CD4-positive, alpha-beta T cell treated with Interleukin-1 beta for 1 hour (primary cell): ENCODE measurements around the gene GCNT3.

Source experiments
- DNase-seq, 2 donors: peaks; one replicate each; pipeline ENCODE4 v3.0.0-alpha.2; 2020 to 2022

Gene GCNT3, protein sequence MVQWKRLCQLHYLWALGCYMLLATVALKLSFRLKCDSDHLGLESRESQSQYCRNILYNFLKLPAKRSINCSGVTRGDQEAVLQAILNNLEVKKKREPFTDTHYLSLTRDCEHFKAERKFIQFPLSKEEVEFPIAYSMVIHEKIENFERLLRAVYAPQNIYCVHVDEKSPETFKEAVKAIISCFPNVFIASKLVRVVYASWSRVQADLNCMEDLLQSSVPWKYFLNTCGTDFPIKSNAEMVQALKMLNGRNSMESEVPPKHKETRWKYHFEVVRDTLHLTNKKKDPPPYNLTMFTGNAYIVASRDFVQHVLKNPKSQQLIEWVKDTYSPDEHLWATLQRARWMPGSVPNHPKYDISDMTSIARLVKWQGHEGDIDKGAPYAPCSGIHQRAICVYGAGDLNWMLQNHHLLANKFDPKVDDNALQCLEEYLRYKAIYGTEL

DNA sequence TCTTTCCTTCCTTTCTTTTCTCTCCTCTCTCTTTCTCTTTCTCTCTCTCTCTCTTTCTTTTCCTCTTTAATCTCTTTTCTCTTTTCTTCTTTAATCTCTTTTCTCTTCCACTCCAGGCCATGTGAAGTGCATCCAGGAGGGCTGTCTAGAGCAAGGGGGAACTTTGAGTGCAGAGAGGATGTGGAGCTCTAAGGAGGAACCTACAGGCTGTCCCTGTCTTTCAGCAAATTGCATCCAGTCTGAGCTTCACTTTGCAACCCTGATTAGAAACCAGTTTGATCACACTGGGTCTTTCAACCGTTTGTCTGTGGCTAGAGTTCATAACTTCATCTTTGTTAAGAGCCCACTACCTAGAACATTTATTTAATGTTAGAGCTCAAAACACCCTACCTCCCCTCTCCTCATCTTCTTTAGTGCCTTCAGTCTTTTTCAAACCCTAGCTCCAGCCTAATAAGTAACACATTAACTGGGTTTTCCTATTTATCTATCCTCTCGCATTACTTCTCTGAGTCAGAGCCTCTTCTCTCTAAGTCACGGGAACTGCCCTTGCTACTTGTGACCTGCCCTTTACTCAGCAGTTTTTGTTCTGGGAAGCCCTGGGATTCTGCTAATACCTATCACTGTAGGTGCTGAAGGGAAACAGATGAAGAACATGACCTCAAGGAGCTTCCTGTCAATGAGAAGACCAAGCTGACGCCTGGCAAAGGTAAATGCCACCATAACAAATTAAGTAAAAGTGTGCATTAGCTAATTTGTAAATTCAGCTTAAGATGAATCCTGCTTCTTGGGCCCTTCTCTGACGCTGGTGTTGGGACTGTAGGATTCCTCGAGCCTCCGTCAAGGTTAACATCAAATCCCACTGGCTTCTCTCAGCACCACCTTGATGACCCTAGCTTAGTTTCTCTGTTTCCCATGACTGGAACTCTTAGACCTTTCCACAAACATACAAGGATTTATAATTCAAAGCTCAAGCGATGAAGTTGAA is at the start of gene GCNT3:
GCNT3 (plus strand) TSS at position 508 of the 985 bp plus-strand sequence. CDS start 6,456 bp downstream, outside the sequence.
- no peak for DNase-seq

DNA sequence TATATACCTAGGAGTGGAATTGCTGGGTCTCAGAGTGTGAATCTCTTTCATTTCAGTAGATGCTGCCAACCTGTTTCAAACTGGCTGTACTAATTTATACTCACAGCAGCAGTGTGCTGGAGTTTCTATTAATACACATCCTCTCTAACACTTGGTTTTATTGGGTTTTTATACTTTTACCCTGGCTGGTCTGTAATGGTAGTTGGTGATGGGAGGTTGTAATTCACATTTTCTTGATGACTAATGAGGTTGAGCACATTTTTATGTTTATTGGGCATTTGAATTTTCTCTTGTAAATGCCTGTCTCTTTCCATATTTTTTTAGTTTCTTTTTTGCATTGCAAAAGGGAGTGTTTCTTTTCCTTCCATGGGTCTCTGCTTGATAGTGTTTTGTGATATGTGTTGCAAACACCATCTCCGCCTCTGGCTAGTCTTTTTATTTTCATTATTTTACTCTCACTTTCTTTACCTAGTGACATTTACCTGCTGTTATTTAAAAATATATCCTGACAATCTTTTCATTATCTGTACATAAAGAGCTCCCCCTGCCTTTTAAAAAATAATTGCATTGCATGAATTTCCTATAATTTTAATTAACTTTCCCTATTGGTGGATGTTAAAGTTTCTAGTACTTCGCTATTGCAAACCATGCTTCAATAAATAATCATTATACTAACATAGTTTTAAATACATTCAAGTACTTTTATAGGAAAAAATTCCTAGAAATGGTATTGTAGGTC is 49.0 kb upstream of the GCNT3 start:
- DNase-seq: no peak

DNA sequence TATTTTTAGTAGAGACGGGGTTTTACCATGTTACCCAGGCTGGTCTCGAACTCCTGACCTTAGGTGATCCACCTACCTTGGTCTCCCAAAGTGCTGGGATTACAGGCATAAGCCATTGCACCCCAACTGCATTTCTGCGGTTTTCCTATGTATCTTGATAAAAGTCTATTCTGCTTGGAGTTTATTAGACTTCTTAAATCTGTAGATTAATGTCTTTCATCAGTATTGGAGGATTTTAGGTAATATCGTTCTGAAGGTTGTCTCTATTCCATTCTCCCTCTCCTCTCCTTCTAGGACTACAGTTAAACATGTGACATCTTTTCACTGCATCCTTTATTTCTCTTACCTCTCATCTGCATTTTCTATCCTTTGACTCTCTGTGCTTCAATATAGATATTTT is 46.3 kb upstream of the GCNT3 start:
- DNase-seq: no peak

DNA sequence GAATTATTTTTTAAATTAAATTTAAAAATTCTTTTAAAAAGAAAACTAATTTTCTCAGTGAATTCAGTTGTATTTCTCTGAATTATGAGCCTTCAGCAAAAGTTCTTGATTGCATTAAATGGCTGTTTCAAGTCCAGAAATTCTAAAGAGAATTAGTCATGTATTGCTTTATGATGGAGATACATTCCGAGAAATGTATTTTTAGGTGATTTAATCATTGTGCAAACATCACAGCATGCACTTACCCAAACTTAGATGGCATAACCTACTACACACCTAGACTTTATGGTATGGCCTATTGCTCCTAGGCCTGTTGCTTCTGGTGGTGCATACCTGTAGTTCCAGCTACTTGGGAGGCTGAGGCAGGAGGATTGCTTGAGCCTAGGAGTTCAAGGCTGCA is 44.3 kb upstream of the GCNT3 start:
- no peak for DNase-seq

DNA sequence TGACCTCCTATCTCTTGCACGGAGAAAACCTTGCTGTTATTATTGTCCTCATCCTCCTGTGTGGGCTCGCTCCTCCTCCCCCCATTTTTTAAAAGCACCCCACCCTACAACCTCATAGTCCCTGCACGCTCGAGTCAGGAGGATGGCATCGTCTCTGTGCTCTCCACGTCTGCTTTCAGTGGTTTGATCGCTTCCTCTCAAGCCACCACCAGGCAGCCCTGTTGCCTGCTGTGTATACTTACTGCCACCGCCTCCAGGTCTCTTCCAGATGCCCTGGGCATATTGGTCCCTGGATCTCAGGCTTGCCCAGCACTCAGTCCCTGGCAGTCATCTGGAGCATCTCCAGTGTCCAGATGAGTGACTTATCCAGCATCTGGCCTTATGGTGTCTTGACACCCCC is 42.1 kb upstream of the GCNT3 start:
- no peak for DNase-seq

DNA sequence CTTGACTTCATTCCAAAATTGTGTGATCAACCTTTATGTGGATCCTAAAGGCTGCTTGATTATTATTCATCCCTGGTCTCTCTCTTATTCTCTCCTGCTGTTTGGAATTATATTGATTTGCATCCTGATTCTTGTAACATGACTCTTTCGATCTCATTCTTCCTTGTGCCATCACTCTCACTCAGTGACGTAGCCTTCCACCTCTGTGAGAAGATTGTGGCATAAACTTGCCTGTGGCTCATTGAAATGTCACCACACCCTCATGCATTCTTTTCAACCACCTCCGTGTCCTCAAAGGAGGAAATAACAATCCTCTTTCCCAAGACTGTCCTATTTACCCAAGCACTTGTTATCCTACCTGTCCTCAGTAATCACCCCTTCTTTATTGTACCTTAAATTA is 41.3 kb upstream of the GCNT3 start:
- DNase-seq: no peak

DNA sequence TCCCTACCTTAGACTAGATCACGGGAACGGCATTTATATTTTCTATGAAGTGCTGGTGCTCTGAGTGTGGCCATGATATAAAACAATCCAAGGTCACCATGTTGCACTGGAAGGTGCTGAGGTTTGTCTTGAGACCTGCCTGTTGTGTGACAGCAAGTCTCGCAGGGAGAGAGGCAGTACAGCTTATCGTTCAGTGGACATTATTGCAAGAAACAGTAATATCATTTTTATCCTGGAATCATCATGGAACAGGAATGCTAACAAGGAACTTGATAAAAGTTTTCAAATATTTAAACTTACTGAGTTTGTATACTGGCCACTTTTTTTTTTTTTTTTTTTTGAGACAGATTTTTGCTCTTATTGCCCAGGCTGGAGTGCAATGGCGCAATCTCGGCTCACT is 40.0 kb upstream of the GCNT3 start:
- no peak for DNase-seq

DNA sequence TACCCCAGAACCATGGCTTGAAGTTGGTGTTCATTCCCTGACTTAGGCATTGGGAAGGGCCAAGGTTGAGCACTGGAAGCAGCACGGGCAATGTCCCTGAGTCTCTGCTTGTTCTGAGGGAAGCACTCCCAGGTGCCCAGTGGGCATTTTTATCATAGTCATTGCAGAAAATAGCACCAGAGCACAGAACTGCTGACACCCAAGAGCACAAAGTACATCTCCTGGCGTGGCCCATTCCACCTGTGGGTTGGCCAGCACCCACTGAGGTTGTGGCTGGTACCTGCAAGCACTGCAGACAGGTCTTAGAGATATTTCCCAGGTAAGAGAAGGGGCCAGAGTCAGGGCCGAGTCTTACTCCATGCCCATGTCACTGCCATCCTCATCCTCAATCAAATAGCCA is 28.5 kb upstream of the GCNT3 start:
- DNase-seq: no peak

DNA sequence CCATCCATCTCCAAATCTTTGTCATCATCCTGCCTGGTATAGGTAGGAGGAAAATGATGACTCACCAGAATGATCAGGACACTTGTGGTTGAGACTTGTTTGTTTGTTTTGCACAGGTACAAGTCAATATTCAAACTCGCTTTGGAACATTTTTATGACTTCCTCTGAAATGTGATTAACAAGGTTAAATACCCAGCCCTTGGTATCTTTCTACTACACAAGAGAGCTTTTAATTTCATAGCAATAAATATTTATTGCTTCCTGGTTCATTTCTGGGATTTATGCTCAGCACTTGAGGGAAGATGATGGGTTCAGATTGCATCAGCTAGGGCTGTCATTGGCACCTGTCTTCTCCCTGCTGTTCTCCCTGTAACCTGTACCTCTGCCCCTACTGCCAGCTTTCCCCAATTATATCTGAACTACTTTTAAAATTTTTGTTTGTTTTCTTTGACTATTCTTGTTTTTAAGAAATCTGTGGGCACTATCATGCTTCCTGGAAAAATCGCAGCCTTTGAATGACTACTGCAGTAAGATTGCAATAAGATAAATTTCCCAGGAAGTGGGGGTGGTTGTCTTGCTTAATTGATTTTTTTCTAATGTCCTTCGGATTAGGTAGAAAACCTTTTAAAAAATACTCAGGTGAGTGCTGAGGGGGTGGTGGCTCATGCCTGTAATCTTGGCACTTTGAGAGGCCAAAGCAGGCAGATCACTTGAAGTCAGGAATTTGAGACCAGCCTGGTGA is 24.3 kb upstream of the GCNT3 start:
- DNase-seq: no peak

DNA sequence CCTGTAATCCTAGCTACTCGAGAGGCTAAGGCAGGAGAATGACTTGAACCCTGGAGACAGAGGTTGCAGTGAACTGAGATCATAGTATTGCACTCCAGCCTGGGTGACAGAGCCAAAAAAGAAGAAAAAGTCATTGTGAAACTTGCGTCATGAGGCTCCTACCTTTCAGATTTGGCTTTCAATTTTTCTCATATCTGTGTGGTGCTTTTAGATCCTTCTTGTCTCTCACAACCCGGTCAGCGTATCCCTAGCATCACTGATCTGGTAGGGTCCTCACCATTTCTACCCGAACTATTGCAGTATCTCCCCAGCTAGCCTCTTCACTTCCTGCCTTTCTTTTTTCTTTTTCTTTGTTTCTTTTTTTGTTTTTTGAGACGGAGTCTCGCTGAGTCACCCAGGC is 21.6 kb upstream of the GCNT3 start:
- no peak for DNase-seq

DNA sequence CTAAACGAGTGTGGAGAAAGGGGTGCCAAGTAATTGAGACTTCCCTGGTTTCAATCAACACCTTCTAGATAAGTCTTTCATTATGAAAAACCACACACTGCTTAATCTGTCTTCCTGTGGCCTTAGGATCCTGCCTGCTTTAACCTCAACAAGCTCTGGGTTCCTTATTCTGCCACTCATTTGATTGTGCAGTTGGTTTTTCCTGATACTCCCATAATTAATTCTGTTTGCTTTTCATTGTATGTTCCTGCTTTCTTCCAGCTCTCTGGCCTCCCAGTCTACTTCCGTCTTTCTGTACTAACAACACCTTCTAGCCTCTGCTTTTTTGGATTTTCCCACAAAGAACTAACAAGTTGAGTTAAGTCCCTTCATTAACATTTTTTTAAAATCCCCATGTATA is 20.2 kb upstream of the GCNT3 start:
- no peak for DNase-seq

DNA sequence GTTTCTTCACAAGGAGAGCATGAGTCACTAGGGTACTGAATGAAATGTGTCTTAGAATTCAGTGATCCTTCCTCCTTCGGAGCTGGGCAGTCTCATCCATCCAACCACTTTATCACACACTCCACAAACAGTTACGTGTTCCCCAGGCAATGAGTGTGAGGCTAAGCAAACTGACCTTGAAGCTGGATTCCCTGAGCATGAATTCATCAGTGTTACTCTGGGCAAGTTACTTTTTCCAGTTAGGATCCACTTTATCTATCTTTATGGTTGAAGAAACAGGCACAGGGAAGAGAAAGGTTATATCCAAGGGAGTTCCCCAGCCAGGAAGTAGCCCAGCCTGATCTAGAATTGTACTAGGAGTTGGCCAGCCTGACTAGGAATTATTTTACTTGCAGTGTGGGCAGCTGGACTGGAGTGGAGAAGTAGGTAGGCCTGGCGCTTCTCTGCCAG is 17.1 kb upstream of the GCNT3 start:
- no peak for DNase-seq

DNA sequence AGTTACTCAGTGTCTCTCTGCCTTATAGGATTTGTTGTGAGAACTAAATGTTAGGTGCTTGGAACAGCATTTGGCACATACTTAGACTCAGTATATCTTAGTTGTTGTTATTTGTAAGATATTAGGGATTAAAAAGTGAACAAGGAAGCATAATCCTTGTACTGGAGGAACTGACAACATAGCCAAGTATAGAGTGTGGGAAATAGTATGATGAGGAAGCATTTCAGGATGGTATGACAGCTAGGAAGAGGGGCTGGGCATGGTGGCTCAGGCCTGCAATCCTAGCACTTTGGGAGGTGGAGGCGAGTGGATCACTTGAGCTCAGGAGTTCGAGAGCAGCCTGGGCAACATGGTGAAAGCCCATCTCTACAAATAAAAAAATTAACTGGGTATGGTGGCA is 16.6 kb upstream of the GCNT3 start:
- DNase-seq: no peak

DNA sequence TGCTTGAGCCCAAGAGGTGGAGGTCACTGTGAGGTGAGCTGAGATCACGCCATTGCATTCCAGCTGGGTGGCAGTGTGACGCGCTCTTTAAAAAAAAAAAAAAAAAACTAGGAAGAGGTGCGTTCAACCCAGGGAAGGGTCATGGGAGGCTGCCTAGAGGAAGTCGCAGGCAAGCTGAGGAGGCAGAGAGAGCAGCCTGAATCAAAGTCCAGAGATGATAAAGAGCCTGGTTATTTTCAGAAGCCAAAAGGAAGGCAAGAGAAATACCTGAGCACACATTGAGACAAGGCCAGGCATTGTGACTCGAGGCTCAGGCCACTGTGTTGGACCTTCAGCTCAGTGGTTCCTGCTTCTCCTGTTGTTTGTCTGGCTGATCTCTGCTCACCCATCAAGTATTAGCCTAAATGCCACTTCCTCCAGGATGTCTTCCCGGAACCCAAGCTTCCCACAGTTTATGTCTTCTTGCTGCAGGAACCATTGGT is 16.1 kb upstream of the GCNT3 start:
- DNase-seq: no peak

DNA sequence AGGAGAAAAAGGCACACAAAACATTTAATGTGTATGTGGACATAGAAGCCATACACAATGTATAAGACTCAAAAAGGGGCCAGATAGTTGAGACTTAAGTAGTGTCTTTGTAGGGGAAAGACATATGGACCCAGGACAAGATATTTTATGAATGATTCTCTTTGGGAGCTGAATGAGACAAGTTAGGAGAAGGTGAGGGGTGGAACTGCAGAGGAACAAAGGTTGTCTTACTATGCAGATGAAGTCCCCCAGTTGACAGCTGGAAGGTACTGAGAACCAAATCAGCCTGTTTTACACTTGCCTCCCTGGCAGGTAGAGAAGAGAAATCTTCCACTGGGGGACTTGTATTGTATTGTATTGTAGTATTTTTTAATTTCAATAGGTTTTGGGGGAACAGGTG is 14.9 kb upstream of the GCNT3 start:
- no peak for DNase-seq

DNA sequence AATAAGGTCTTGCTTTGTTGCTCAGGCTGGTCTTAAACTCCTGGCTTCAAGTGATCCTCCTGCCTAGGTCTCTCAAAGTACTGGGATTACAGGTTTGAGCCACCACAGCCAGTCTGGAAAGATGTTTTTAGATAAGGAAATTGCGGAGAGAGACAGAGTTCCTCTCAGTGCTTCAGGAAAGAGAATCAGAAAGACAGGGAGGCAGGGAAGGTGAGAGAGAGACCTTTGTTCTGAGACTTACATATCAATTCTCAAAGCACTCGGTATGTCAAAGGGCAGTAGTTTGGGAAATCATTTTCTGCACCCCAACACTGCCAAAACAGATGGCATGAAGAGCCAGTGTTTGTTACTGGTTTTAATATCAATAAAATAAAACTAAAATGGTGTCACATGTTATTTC is 13.1 kb upstream of the GCNT3 start:
- DNase-seq: no peak

DNA sequence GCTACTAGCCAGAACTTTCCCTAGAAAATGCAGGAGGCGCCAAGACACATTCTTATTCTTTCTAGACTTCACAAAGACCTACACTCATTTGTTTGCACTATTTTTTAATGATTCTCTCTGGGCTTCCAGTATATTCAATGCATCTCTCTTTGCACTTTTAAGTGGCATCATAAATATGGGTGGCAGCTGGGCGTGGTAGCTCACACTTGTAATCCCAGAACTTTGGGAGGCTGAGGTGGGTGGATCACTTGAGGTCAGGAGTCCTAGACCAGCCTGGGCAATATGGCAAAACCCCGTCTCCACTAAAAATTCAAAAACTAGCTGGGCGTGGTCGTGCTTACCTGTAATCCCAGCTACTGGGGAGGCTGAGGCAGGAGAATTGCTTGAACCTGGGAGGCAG is 5.6 kb upstream of the GCNT3 start:
- DNase-seq: no peak

DNA sequence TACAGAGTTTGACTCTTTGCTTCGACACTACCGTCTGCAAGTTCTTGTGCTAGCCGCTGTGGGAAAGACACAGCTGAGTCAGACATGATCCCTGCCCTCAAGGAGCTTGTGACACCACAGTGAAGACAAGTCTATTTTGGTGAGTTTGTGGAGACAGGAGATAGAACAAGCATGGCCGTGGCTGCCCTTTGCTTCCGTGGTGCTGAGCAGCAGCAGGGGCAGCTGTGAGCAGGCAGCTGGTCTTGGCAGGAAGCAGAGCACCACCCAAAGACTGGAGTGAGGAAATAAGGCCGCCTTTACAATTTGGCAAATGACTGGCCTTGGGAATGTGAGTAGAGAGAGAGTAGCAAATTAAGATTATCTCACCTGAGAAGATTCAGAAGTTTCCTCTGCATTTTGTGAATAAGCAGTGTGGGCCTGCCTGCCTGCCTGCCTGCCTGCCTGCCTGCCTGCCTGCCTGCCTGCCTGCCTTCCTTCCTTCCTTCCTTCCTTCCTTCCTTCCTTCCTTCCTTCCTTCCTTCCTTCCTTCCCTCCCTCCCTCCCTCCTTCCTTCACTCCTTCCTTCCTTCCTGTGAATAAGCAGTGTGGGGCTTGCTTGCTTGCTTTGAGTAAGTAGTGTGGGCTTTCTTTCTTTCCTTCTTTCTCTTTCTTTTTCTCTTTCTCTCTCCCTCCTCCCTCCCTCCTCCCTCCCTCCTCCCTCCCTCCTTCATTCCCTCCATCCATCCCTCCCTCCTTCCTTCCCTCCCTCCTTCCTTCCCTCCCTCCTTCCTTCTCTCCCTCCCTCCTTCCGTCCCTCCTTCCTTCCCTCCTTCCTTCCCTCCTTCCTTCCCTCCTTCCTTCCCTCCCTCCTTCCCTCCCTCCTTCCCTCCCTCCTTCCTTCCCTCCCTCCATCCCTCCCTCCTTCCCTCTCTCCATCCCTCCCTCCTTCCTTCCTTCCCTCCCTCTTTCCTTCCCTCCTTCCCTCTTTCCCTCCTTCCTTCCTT is 1.6 kb upstream of the GCNT3 start:
- no peak for DNase-seq

DNA sequence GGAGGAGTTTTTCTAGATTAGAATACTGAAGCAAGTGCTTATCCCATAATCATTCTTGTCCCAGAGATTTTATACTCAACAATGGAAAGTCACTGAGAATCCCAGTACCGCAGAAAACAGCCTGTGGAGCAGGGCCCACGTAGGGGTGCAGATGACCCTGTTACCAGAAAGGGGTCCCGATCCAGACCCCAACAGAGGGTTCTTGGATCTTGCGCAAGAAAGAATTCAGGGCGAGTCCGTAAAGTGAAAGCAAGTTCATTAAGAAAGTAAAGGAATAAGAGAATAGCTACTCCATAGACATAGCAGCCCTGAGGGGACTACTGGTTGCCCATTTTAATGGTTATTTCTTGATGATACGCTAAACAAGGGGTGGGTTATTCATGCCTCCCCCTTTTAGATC is 2.6 kb downstream of the GCNT3 start:
- no peak for DNase-seq

DNA sequence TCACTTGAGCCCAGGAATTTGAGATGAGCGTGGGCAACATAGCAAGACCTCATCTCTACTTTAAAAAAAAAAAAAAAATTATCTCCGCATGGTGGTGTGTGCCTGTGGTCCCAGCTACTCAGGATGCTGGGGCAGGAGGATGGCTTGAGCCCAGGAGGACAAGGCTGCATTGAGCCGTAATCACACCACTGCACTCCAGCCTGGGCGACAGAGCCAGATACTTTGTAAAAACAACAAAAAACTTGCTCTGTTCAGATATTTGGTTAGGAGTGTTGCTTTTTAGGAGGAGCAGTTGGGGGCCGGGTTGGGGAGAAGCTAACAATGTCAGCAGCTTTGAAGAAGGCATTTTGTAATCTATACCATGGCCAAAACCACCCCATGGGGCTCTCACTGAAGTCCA is 4.1 kb downstream of the GCNT3 start:
- DNase-seq: no peak

DNA sequence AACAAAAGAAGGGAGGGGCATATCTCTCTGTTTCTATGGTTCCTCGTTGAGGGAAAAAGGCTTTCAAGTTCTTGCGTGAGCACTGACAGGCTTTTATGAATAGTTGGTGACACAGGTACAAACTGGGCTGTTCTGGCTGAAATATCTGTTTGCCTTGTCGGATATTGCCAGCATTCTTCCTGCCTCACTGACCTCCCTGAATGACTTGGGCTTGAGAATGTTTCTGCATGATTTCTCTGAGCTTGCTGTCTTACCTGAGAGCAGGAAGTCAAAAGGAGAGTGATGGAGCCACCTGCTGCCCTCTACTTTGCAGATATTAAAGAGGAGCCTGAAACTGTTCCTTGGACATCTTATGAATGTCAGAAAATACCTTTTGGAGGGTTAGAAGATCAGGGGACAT is 4.8 kb downstream of the GCNT3 start:
- DNase-seq: no peak
